ENCODE data around the gene TPD52L1. TPM values are rescaled to one million over a fixed set of nuclear protein-coding genes. Genes with fewer than 3 reads are reported as not detected.

Gene TPD52L1
- total and polyA plus RNA-seq, 2 of the 13 experiments (the other 11 are each of a cell fraction or from before 2014, with no cell fraction given) = 0.49 to 0.53 TPM

DNA sequence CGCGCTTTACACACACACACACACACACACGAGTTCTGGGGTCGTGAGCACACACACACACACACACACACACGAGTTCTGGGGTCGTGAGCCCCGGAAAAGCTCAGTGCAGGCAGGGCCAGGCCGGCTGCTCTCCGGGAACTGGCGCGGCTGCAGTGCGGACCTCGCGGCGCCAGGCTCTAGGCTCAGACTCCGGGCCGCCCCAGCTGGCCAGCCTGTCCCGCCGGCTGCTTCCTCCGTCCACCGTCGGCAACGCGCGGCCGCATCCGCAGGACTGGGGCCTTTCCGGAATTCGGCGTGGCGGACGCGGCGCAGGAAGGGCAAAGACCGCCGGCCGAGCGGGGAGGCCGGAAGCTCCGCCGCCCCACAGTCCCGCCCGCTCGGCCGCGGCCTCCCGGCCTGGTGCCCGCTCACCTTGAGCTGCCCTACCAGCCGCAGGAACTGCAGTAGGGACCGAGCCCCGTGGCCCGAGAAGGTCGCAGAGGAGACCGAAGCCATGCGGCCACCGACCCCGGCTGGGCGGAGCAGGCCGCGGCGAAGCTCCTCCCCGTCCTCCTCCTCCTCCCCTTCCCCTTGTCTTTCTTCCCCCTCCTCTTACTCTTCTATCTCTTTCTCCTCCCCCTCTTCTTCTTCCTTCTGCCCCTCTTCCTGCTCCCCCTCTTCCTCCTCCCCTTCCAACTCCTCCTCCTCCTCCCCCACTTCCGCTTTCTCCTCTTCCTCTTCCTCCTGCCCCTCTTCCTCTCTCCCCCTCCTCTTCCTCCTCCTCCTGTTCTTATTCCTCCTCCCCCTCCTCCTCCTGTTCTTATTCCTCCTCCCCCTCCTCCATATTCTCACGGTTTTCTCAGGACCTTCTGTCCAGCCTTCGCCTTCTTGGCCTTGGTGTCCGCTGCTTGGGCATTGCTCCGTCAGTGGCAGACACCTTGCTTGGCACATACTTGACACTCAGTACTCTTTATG is 148.1 kb downstream of the TPD52L1 start, which contains the start of gene HDDC2 (continued):
- TF ChIP-seq, protein P1, sequence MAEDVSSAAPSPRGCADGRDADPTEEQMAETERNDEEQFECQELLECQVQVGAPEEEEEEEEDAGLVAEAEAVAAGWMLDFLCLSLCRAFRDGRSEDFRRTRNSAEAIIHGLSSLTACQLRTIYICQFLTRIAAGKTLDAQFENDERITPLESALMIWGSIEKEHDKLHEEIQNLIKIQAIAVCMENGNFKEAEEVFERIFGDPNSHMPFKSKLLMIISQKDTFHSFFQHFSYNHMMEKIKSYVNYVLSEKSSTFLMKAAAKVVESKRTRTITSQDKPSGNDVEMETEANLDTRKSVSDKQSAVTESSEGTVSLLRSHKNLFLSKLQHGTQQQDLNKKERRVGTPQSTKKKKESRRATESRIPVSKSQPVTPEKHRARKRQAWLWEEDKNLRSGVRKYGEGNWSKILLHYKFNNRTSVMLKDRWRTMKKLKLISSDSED (CRISPR knock-in tag; IDR thresholded peaks at IDR 0.05) = no peak
- TF ChIP-seq, protein P2, sequence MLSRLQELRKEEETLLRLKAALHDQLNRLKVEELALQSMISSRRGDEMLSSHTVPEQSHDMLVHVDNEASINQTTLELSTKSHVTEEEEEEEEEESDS (CRISPR knock-in tag; IDR thresholded peaks at IDR 0.05; ENCODE audit: borderline replicate concordance) = peak; percentile 77; the same call in 1 of the 2 replicates
- TF ChIP-seq LCORL (IDR thresholded peaks at IDR 0.05) (no peak; the same call in none of the 2 replicates), LCORL (CRISPR knock-in tag; IDR thresholded peaks at IDR 0.05) (peak; percentile 96), ZNF292 (CRISPR knock-in tag; IDR thresholded peaks at IDR 0.05; ENCODE audit: borderline replicate concordance, low read depth) (no peak), XRCC5 (optimal IDR thresholded peaks at IDR 0.05; ENCODE audit: low read length) (peak; percentile 88), AGO2 (optimal IDR thresholded peaks at IDR 0.05; ENCODE audit: low read depth, low read length) (peak; percentile 79), ZNF879 (CRISPR knock-in tag; IDR thresholded peaks at IDR 0.05) (no peak), CREB1 (IDR thresholded peaks at IDR 0.05) (no peak), CREB1 (CRISPR knock-in tag; IDR thresholded peaks at IDR 0.05) (no peak), SATB2 (CRISPR knock-in tag; IDR thresholded peaks at IDR 0.05) (no peak), U2AF2 (IDR thresholded peaks at IDR 0.05; ENCODE audit: low read depth, low read length) (0 out of 2 replicates have a peak, but pooled peaks have one; percentile 29), FOXC1 (CRISPR knock-in tag; IDR thresholded peaks at IDR 0.05; ENCODE audit: borderline replicate concordance) (peak; percentile 97), MAFG (CRISPR knock-in tag; IDR thresholded peaks at IDR 0.05) (peak; percentile 64; the same call in 1 of the 2 replicates), TGIF2 (CRISPR knock-in tag; IDR thresholded peaks at IDR 0.05) (no peak), HIVEP1 (CRISPR knock-in tag; IDR thresholded peaks at IDR 0.05) (no peak)
- TF ChIP-seq, protein P3, sequence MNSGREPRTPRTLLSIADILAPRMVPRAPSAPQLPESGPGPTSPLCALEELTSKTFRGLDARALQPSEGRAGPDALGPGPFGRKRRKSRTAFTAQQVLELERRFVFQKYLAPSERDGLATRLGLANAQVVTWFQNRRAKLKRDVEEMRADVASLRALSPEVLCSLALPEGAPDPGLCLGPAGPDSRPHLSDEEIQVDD (CRISPR knock-in tag; IDR thresholded peaks at IDR 0.05; ENCODE audit: borderline replicate concordance) = peak; percentile 96
- TF ChIP-seq, protein P4, sequence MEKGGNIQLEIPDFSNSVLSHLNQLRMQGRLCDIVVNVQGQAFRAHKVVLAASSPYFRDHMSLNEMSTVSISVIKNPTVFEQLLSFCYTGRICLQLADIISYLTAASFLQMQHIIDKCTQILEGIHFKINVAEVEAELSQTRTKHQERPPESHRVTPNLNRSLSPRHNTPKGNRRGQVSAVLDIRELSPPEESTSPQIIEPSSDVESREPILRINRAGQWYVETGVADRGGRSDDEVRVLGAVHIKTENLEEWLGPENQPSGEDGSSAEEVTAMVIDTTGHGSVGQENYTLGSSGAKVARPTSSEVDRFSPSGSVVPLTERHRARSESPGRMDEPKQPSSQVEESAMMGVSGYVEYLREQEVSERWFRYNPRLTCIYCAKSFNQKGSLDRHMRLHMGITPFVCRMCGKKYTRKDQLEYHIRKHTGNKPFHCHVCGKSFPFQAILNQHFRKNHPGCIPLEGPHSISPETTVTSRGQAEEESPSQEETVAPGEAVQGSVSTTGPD (CRISPR knock-in tag; IDR thresholded peaks at IDR 0.05) = no peak
- TF ChIP-seq, protein P5, sequence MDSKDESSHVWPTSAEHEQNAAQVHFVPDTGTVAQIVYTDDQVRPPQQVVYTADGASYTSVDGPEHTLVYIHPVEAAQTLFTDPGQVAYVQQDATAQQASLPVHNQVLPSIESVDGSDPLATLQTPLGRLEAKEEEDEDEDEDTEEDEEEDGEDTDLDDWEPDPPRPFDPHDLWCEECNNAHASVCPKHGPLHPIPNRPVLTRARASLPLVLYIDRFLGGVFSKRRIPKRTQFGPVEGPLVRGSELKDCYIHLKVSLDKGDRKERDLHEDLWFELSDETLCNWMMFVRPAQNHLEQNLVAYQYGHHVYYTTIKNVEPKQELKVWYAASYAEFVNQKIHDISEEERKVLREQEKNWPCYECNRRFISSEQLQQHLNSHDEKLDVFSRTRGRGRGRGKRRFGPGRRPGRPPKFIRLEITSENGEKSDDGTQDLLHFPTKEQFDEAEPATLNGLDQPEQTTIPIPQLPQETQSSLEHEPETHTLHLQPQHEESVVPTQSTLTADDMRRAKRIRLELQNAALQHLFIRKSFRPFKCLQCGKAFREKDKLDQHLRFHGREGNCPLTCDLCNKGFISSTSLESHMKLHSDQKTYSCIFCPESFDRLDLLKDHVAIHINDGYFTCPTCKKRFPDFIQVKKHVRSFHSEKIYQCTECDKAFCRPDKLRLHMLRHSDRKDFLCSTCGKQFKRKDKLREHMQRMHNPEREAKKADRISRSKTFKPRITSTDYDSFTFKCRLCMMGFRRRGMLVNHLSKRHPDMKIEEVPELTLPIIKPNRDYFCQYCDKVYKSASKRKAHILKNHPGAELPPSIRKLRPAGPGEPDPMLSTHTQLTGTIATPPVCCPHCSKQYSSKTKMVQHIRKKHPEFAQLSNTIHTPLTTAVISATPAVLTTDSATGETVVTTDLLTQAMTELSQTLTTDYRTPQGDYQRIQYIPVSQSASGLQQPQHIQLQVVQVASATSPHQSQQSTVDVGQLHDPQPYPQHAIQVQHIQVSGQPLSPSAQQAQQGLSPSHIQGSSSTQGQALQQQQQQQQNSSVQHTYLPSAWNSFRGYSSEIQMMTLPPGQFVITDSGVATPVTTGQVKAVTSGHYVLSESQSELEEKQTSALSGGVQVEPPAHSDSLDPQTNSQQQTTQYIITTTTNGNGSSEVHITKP (CRISPR knock-in tag; IDR thresholded peaks at IDR 0.05; ENCODE audit: low read depth) = no peak
